Measurements from ENCODE around the gene PMEPA1. TPM values are rescaled to one million over a fixed set of nuclear protein-coding genes. Genes with fewer than 3 reads are reported as not detected.

Gene PMEPA1
- total RNA-seq, 1 donor from 2014 or later, result 26.9 TPM

DNA sequence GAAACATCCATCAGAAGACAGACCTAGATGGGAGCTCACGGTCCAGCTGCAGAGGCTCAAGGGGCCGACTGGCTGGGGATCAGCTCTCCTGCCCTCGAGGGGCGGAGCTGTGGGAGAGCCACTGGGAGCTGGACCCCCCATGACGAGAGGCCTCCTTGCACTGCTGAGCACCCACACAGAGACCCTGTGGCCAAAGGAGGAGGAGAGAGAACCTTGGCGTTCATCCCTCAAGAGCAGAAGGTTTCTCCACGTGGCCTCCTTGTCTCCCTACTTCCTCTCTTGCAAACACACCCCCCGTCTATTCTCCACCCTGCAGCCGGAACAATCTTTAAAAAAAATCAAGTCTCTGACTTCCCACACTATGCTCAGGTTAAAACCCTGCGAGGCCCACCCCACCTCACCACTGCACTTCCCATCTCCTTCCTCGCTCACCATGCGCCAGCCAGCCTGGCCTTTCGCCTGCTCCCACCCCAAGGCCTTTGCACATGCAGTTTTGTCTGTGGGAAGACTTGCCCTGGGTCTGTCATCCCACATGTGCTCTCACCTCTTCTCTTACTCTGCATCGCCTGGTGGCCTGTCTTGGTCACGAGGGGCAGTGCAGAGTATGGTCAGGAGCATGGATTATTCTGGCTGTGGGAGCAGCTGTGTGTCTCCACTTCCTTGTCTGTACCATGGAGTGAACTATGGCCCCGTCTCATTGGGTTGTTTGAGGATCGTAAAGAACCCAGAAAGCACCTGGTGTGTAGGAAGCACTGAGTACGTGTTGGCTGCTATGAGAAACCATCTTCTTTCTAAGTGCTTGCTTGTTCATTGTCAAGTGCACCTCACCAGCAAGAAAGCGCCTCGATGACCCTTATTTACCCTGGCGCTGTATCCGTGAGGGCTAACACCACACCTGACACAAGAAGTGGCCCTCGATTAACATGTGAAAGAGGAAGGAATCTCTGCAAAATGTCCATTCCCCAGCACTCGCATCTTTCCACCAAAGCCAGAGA lies 32.9 kb downstream of the PMEPA1 start:
- H3K27ac ChIP-seq, result no peak overlapping the region
- intact Hi-C loops (cut with DNase I), result no loop called here
- TF ChIP-seq, protein P1, sequence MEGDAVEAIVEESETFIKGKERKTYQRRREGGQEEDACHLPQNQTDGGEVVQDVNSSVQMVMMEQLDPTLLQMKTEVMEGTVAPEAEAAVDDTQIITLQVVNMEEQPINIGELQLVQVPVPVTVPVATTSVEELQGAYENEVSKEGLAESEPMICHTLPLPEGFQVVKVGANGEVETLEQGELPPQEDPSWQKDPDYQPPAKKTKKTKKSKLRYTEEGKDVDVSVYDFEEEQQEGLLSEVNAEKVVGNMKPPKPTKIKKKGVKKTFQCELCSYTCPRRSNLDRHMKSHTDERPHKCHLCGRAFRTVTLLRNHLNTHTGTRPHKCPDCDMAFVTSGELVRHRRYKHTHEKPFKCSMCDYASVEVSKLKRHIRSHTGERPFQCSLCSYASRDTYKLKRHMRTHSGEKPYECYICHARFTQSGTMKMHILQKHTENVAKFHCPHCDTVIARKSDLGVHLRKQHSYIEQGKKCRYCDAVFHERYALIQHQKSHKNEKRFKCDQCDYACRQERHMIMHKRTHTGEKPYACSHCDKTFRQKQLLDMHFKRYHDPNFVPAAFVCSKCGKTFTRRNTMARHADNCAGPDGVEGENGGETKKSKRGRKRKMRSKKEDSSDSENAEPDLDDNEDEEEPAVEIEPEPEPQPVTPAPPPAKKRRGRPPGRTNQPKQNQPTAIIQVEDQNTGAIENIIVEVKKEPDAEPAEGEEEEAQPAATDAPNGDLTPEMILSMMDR (IDR thresholded peaks at IDR 0.05), result no peak
- no peaks in the 10 kb centered on the region for H3K9me3 ChIP-seq
- H3K36me3 ChIP-seq, result no peaks in the 10 kb centered on the region
- no peak for DNase-seq
- ATAC-seq, result peak; percentile 40 to 52
- no peaks in the 10 kb centered on the region for H3K27me3 ChIP-seq (ENCODE audit: low read depth)
- H3K4me1 ChIP-seq, result peaks cover 28% of the 10 kb centered on the region
- H3K4me3 ChIP-seq, result no peak overlapping the region

DNA sequence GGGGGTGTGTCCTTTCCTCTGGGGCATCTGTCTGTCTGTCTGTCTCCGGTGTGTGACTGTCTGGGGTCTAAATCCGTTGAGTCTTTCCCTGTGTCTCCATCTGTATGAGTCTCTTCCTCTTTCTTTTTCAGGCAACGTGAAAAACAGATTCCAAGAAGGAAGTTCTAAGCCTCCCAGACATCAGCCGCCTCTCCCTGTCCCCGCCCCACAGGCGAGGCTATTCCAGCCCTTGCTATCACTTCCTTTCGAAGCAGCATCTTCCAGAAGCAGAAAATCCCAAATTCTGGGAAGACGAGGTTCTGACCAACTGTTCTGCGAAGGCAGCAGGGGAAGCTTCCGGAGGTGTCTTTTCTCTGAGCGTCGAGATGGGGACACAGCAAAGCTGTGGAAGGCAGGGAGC lies 34.0 kb downstream of the PMEPA1 start:
- Histone ChIP-seq H3K4me1 (peaks cover 33% of the 10 kb centered on the region), H3K36me3 (no peaks in the 10 kb centered on the region), H3K4me3 (no peak overlapping the region), H3K27ac (no peak overlapping the region), H3K27me3 (ENCODE audit: low read depth) (no peaks in the 10 kb centered on the region), H3K9me3 (no peaks in the 10 kb centered on the region)
- ATAC-seq (no peak), DNase-seq (no peak)
- TF ChIP-seq, protein P1 (IDR thresholded peaks at IDR 0.05), result no peak
- intact Hi-C loops (cut with DNase I), result no loop called here

DNA sequence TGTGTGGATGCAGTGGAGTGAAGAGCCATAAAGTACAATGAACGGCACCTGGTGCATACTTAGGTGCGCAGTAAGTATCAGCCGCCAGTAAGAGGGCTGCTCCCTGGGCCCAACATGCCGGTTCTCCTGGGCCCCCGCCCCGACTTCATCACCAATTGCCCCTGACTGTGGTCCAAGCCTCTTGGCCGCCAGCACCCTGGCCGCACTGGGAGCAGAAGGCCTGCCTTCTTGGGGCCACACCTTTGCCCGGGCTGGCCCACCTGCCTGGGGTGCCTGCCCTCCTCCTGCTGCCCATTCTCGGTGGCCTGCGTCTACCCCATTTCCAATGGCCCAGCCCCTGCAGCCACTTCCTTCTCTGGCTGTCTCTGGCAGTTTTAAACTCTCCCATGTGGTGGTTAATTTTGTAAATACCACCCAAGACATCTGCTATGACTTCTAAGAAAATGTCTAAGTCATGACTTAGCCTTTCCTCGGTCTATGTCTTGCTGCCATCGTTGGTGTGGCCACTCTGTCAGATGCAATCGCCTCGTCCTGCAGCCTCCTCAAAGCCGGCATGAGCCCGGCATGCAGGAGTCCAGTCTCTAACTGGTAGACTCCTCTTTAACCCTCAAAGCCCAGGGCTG lies 36.8 kb downstream of the PMEPA1 start:
- peaks cover 41% of the 10 kb centered on the region for H3K4me1 ChIP-seq
- intact Hi-C loops (cut with DNase I), result no loop called here
- no peaks in the 10 kb centered on the region for H3K36me3 ChIP-seq
- no peaks in the 10 kb centered on the region for H3K9me3 ChIP-seq
- no peaks in the 10 kb centered on the region for H3K27me3 ChIP-seq (ENCODE audit: low read depth)
- ATAC-seq (no peak), DNase-seq (no peak)
- TF ChIP-seq, protein P1 (IDR thresholded peaks at IDR 0.05), result no peak
- H3K27ac ChIP-seq, result no peak overlapping the region
- no peak overlapping the region for H3K4me3 ChIP-seq

DNA sequence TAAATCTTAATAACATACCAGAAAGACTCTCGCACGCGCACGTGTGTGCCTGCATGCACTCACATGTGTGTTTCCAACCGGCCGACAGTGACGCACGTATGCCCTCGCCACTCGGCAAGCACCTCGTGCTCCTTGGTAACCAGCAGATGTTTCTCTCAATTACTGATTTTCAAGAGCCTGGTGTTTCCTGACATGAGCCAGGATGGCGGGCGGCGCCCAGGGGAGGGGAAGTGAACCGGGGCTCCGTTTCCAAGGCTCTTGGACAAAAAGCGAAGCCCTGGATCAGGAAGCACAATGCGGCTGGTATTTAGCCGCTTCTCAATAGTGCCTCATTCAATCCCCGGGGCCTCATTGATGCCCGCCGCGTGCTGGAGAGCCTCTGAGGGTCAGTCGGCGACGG lies 37.7 kb downstream of the PMEPA1 start:
- intact Hi-C loops (cut with DNase I), result no loop called here
- Histone ChIP-seq H3K4me1 (peaks cover 36% of the 10 kb centered on the region), H3K27ac (peak overlapping the region; percentile 2), H3K36me3 (no peaks in the 10 kb centered on the region), H3K27me3 (ENCODE audit: low read depth) (no peaks in the 10 kb centered on the region), H3K9me3 (no peaks in the 10 kb centered on the region), H3K4me3 (no peak overlapping the region)
- peak; percentile 69 to 75 for ATAC-seq
- TF ChIP-seq, protein P1 (IDR thresholded peaks at IDR 0.05), result no peak
- peak; percentile 77 for DNase-seq

DNA sequence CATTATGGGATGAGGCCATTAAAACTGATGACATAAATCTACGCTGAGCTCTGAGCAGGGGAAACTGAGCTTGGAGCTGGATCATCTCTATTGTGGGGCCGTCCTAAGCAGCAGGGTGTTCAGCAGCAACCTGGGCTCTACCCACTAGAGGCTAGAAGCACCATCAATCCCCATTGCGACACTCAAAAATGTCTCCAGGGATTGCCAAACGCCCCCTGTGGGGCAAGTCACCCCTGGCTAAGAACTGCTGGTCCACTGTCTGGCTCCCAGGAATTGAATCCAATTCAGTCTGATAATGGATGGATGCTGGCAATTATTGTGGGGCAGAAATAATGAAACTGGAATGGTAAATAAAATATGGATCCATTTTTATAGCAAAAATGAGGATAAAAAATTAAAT lies 38.2 kb downstream of the PMEPA1 start:
- Histone ChIP-seq H3K4me3 (no peak overlapping the region), H3K36me3 (no peaks in the 10 kb centered on the region), H3K27me3 (ENCODE audit: low read depth) (no peaks in the 10 kb centered on the region), H3K4me1 (peaks cover 31% of the 10 kb centered on the region), H3K9me3 (no peaks in the 10 kb centered on the region), H3K27ac (no peak overlapping the region)
- ATAC-seq (peak in 1 of 2 donors; percentile 11), DNase-seq (no peak)
- intact Hi-C loops (cut with DNase I), result no loop called here
- TF ChIP-seq, protein P1 (IDR thresholded peaks at IDR 0.05), result no peak

Data from lower lobe of right lung (tissue), 2 donors.